GM12878 (cell line): Measurements from ENCODE around the gene CALN1. TPM values are rescaled to one million over a fixed set of nuclear protein-coding genes. Genes with fewer than 3 reads are reported as not detected.

Source experiments
- ATAC-seq: fragments of 200-7000 bp; cut with Tn5 transposase; 3 replicates; pipeline ENCODE4 v1.9.1; 2020; ENCODE audit warnings: mild to moderate bottlenecking, moderate library complexity
- BruUV-seq: library from RNA; stranded (reverse); fragments of 400-500 nt; replicated peaks from 2 replicates; lab custom pipeline; 2021; lab: Mats Ljungman, UMichigan
- CTCF ChIA-PET: fragments of 300-600 bp; sonication (Branson Sonifier 250); formaldehyde crosslinking; extraction: SDS; loops from one replicate; lab custom pipeline; 2021; ENCODE audit warnings: inconsistent platforms; lab: Yijun Ruan, JAX
- POLR2A ChIA-PET: fragments of 350-600 bp; formaldehyde crosslinking; extraction: SDS; loops from one replicate; lab custom pipeline; 2021; ENCODE audit warnings: inconsistent platforms; lab: Charles Lee
- RAD21 ChIA-PET: fragments of 300-600 bp; sonication (Branson Sonifier 250); formaldehyde crosslinking; loops from one replicate; lab custom pipeline; 2023; ENCODE audit warnings: antibody characterized with exemption; ENCODE audit not compliant: unreplicated experiment; lab: Charles Lee
- SMC1A ChIA-PET: fragments of 300-600 bp; sonication (Branson Sonifier 250); formaldehyde crosslinking; loops from one replicate; lab custom pipeline; 2023; ENCODE audit not compliant: unreplicated experiment, uncharacterized antibody; lab: Charles Lee
- DNase-seq: peaks from one replicate; pipeline ENCODE4 v3.0.0-alpha.2; 2011; ENCODE audit warnings: low read depth, low spot score
- FAIRE-seq: peaks from 3 replicates; lab custom pipeline; 2011; peaks lifted over from hg19 to GRCh38; lab: Jason Lieb, UNC
- H2AFZ ChIP-seq: 2 replicates; pipeline ENCODE4 v1.6.0; 2011; ENCODE audit warnings: low read depth, low read length, control low read depth; ENCODE audit not compliant: control insufficient read depth
- H3K27ac ChIP-seq: 2 replicates; pipeline ENCODE4 v1.5.1; 2011; ENCODE audit warnings: control low read depth; ENCODE audit not compliant: control insufficient read depth, insufficient read depth
- H3K27me3 ChIP-seq, 2 experiments: replicated peaks in 1 of 2; 2 replicates each; pipeline versions ENCODE4 v1.6.0 to v1.6.1; 2011; ENCODE audit warnings: low read length in 1 of 2; ENCODE audit not compliant: control insufficient read depth in 2 of 2, insufficient read depth in 2 of 2
- H3K36me3 ChIP-seq, 2 experiments: 2 replicates each; pipeline ENCODE4 v1.5.1; 2011; ENCODE audit warnings: low read length in 1 of 2; ENCODE audit not compliant: control insufficient read depth in 2 of 2, insufficient read depth in 2 of 2
- H3K4me1 ChIP-seq: 2 replicates; pipeline ENCODE4 v1.6.1; 2011; ENCODE audit warnings: mild to moderate bottlenecking, low read length, moderate library complexity, mixed read lengths; ENCODE audit not compliant: control insufficient read depth, insufficient read depth
- H3K4me2 ChIP-seq: 2 replicates; pipeline ENCODE4 v1.6.0; 2011; ENCODE audit warnings: control low read depth; ENCODE audit not compliant: control insufficient read depth, insufficient read depth
- H3K4me3 ChIP-seq: fragments of 200-600 bp; sonication (generic); 2 replicates; pipeline ENCODE4 v1.5.1; 2016
- H3K79me2 ChIP-seq: 2 replicates; pipeline ENCODE4 v1.6.0; 2011; ENCODE audit warnings: low read length; ENCODE audit not compliant: control insufficient read depth, insufficient read depth
- H3K9ac ChIP-seq: 2 replicates; pipeline ENCODE4 v1.8.0; 2011; ENCODE audit warnings: low read length, control low read depth, mixed read lengths; ENCODE audit not compliant: control insufficient read depth, insufficient read depth
- H3K9me3 ChIP-seq: replicated peaks from 3 replicates; pipeline ENCODE4 v1.5.1; 2011; ENCODE audit warnings: mild to moderate bottlenecking, low read length; ENCODE audit not compliant: control insufficient read depth, insufficient read depth
- H4K20me1 ChIP-seq: 2 replicates; pipeline ENCODE4 v1.6.0; 2011; ENCODE audit not compliant: control insufficient read depth, insufficient read depth
- CBFB ChIP-seq: IDR thresholded peaks from 2 replicates; pipeline ENCODE4 v1.6.1; 2016; ENCODE audit warnings: antibody characterized with exemption, low read depth
- HDGF ChIP-seq: fragments of 450-650 bp; IDR thresholded peaks from 2 replicates; pipeline ENCODE4 v1.6.1; 2016; ENCODE audit warnings: antibody characterized with exemption
- IKZF1 ChIP-seq: fragments of 450-650 bp; conservative IDR thresholded peaks from 2 replicates; pipeline ENCODE4 v1.6.1; 2017; ENCODE audit warnings: antibody characterized with exemption, mild to moderate bottlenecking
- NBN ChIP-seq: fragments of 450-650 bp; IDR thresholded peaks from 2 replicates; pipeline ENCODE4 v1.6.1; 2016
- POLR2AphosphoS2 ChIP-seq: IDR thresholded peaks from 2 replicates; pipeline ENCODE4 v1.6.1; 2011; ENCODE audit warnings: low read depth, mild to moderate bottlenecking, low read length, improper control_type of control experiment, moderate library complexity
- POLR2AphosphoS5 ChIP-seq: IDR thresholded peaks from 2 replicates; pipeline ENCODE4 v1.6.1; 2011; ENCODE audit warnings: mild to moderate bottlenecking, low read length, inconsistent platforms
- RBBP5 ChIP-seq: fragments of 200-600 bp; sonication (generic); conservative IDR thresholded peaks from 2 replicates; pipeline ENCODE4 v1.6.1; 2016
- RELA ChIP-seq: fragments of 450-650 bp; IDR thresholded peaks from 2 replicates; pipeline ENCODE4 v1.8.0; 2014; ENCODE audit warnings: borderline replicate concordance; ENCODE audit not compliant: partially characterized antibody
- SIX5 ChIP-seq: IDR thresholded peaks from 2 replicates; pipeline ENCODE4 v1.6.1; 2011; ENCODE audit warnings: mild to moderate bottlenecking, low read depth, low read length, moderate library complexity; ENCODE audit not compliant: severe bottlenecking
- WGBS: methylation state at CpG from one replicate; pipeline ENCODE4 v1.1.6; 2016; ENCODE audit warnings: low lambda C conversion rate; ENCODE audit not compliant: insufficient replicate concordance, insufficient coverage; ENCODE audit errors: missing lambda C conversion rate; 5-methylcytosine and 5-hydroxymethylcytosine counted together
- in situ Hi-C: fragments of 300-500 bp; cut with MboI; formaldehyde crosslinking; loops from 9 replicates; pipeline ENCODE4 v1.14.3; 2018; ENCODE audit warnings: mixed read lengths
- intact Hi-C: fragments of 100-400 bp; cut with micrococcal nuclease; formaldehyde crosslinking; loops from one replicate; pipeline ENCODE4 v1.14.2; 2022; ENCODE audit not compliant: unreplicated experiment
- polyA plus RNA-seq, 11 experiments: library from polyadenylated mRNA; depleted of rRNA in 4 of 11; unstranded in 6 of 11; stranded (reverse) in 5 of 11; fragments of >200 nt; fragmentation: Nextera tagmentation in 4 of 11; fragmentation: Illumina TruSeq in 1 of 11; extraction: Ambion mirVana in 4 of 11; extraction: Trizol in 1 of 11; gene quantifications; 1 replicate in 1 of 11; 2 replicates in 10 of 11; pipeline versions ENCODE4 v1.2.1 to v1.2.3, GENCODE V29; 2011 to 2016; ENCODE audit warnings: inconsistent platforms in 2 of 11, missing spikeins in 2 of 11, low read depth in 1 of 11
- total RNA-seq, 4 experiments: library from RNA; depleted of rRNA in 3 of 4; stranded (reverse); fragments of >200 nt in 3 of 4; fragmentation: Illumina TruSeq in 1 of 4; extraction: Trizol in 1 of 4; gene quantifications; 2 replicates each; pipeline versions ENCODE4 v1.2.1 to v1.2.3, GENCODE V29; 2013 to 2021
- TF ChIP-seq, protein P1 (sequence below): fragments of 450-650 bp; IDR thresholded peaks from 2 replicates; pipeline ENCODE4 v1.6.1; 2018; ENCODE audit warnings: borderline replicate concordance, mild to moderate bottlenecking; ENCODE audit not compliant: partially characterized antibody
- TF ChIP-seq, protein P2 (sequence below): fragments of 450-650 bp; IDR thresholded peaks from 2 replicates; pipeline ENCODE4 v1.6.1; 2017; ENCODE audit warnings: low read depth, mild to moderate bottlenecking, moderate library complexity
- TF ChIP-seq, protein P3 (sequence below): fragments of 450-650 bp; IDR thresholded peaks from 2 replicates; pipeline ENCODE4 v1.6.1; 2017; ENCODE audit warnings: borderline replicate concordance
- TF ChIP-seq, protein P4 (sequence below): IDR thresholded peaks from 2 replicates; pipeline ENCODE4 v1.6.1; 2012; ENCODE audit warnings: low read depth, low read length, improper control_type of control experiment
- TF ChIP-seq, protein P5 (sequence below): IDR thresholded peaks from 2 replicates; pipeline ENCODE4 v1.6.1; 2011; ENCODE audit warnings: borderline replicate concordance, low read depth, mild to moderate bottlenecking, moderate library complexity, low read length; ENCODE audit not compliant: insufficient read depth, poor library complexity, severe bottlenecking
- TF ChIP-seq, protein P6 (sequence below): IDR thresholded peaks from 2 replicates; pipeline ENCODE4 v1.6.1; 2012; ENCODE audit warnings: low read depth, low read length, improper control_type of control experiment

The CALN1 gene
- total and polyA plus RNA-seq, 10 of the 15 experiments (the other 5 are each of a cell fraction or from before 2014, with no cell fraction given), result 0.48 to 15.3 (median 1.6) TPM

DNA sequence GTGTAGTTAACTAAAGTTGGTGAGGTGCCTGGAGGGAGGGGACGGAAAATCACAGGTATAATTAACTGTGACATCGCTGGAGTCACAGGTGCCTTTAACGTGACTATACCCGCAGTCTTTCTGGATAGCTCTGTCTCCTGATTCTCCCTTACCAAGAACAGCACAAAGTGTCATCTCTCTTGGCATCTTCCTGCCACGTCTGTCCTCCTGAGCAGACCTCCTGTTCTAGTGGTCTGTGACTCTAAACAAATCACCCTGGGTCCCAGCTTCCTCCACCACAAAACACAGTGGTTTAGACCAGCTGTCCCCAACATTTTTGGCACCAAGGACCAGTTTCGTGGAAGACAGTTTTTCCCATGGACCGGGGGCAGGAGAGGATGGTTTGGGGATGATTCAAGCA is 90.5 kb downstream of the CALN1 start:
- DNase-seq, result no peak
- no peaks in the 10 kb centered on the region for H3K4me1 ChIP-seq
- WGBS, result 16% methylated on average over 7 of the region's 7 CpGs
- no peak for FAIRE-seq
- no peak overlapping the region for H3K27ac ChIP-seq
- no peak overlapping the region for H3K4me3 ChIP-seq
- no peaks in the 10 kb centered on the region for H3K27me3 ChIP-seq
- in situ Hi-C loops (no loop called here), intact Hi-C loops (no loop called here)
- no TSS peak for BruUV-seq
- no peaks in the 10 kb centered on the region for H3K36me3 ChIP-seq
- ChIA-PET CTCF (interaction anchor here (0.9 to 1.1 kb wide), 2 partner anchors 13 to 172 kb away, joined by 3 to 4 read pairs; no protein-coding TSS in a partner anchor), RAD21 (no interaction called here), SMC1A (no interaction called here), POLR2A (no interaction called here)
- no peaks in the 10 kb centered on the region for H4K20me1 ChIP-seq
- no peak overlapping the region for H3K9ac ChIP-seq
- H2AFZ ChIP-seq, result no peak overlapping the region
- no peak overlapping the region for H3K4me2 ChIP-seq
- no peaks in the 10 kb centered on the region for H3K9me3 ChIP-seq
- no peaks in the 10 kb centered on the region for H3K79me2 ChIP-seq
- no peak for ATAC-seq
- TF ChIP-seq POLR2AphosphoS5 (no peak), RELA (no peak), CBFB (no peak), IKZF1 (no peak), SIX5 (no peak), RBBP5 (no peak), HDGF (no peak), POLR2AphosphoS2 (no peak), NBN (no peak)
- TF ChIP-seq, protein P1, sequence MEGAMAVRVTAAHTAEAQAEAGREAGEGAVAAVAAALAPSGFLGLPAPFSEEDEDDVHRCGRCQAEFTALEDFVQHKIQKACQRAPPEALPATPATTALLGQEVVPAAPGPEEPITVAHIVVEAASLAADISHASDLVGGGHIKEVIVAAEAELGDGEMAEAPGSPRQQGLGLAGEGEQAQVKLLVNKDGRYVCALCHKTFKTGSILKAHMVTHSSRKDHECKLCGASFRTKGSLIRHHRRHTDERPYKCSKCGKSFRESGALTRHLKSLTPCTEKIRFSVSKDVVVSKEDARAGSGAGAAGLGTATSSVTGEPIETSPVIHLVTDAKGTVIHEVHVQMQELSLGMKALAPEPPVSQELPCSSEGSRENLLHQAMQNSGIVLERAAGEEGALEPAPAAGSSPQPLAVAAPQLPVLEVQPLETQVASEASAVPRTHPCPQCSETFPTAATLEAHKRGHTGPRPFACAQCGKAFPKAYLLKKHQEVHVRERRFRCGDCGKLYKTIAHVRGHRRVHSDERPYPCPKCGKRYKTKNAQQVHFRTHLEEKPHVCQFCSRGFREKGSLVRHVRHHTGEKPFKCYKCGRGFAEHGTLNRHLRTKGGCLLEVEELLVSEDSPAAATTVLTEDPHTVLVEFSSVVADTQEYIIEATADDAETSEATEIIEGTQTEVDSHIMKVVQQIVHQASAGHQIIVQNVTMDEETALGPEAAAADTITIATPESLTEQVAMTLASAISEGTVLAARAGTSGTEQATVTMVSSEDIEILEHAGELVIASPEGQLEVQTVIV, result no peak
- TF ChIP-seq, protein P2, sequence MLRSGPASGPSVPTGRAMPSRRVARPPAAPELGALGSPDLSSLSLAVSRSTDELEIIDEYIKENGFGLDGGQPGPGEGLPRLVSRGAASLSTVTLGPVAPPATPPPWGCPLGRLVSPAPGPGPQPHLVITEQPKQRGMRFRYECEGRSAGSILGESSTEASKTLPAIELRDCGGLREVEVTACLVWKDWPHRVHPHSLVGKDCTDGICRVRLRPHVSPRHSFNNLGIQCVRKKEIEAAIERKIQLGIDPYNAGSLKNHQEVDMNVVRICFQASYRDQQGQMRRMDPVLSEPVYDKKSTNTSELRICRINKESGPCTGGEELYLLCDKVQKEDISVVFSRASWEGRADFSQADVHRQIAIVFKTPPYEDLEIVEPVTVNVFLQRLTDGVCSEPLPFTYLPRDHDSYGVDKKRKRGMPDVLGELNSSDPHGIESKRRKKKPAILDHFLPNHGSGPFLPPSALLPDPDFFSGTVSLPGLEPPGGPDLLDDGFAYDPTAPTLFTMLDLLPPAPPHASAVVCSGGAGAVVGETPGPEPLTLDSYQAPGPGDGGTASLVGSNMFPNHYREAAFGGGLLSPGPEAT, result no peak
- TF ChIP-seq, protein P3, sequence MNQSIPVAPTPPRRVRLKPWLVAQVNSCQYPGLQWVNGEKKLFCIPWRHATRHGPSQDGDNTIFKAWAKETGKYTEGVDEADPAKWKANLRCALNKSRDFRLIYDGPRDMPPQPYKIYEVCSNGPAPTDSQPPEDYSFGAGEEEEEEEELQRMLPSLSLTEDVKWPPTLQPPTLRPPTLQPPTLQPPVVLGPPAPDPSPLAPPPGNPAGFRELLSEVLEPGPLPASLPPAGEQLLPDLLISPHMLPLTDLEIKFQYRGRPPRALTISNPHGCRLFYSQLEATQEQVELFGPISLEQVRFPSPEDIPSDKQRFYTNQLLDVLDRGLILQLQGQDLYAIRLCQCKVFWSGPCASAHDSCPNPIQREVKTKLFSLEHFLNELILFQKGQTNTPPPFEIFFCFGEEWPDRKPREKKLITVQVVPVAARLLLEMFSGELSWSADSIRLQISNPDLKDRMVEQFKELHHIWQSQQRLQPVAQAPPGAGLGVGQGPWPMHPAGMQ, result no peak
- TF ChIP-seq, protein P4, sequence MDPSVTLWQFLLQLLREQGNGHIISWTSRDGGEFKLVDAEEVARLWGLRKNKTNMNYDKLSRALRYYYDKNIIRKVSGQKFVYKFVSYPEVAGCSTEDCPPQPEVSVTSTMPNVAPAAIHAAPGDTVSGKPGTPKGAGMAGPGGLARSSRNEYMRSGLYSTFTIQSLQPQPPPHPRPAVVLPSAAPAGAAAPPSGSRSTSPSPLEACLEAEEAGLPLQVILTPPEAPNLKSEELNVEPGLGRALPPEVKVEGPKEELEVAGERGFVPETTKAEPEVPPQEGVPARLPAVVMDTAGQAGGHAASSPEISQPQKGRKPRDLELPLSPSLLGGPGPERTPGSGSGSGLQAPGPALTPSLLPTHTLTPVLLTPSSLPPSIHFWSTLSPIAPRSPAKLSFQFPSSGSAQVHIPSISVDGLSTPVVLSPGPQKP, result no peak
- TF ChIP-seq, protein P5, sequence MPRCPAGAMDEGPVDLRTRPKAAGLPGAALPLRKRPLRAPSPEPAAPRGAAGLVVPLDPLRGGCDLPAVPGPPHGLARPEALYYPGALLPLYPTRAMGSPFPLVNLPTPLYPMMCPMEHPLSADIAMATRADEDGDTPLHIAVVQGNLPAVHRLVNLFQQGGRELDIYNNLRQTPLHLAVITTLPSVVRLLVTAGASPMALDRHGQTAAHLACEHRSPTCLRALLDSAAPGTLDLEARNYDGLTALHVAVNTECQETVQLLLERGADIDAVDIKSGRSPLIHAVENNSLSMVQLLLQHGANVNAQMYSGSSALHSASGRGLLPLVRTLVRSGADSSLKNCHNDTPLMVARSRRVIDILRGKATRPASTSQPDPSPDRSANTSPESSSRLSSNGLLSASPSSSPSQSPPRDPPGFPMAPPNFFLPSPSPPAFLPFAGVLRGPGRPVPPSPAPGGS, result no peak
- TF ChIP-seq, protein P6, sequence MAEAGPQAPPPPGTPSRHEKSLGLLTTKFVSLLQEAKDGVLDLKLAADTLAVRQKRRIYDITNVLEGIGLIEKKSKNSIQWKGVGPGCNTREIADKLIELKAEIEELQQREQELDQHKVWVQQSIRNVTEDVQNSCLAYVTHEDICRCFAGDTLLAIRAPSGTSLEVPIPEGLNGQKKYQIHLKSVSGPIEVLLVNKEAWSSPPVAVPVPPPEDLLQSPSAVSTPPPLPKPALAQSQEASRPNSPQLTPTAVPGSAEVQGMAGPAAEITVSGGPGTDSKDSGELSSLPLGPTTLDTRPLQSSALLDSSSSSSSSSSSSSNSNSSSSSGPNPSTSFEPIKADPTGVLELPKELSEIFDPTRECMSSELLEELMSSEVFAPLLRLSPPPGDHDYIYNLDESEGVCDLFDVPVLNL, result no peak
